K562 (cell line): ENCODE data around the gene CORO1A. TPM values are rescaled to one million over a fixed set of nuclear protein-coding genes. Genes with fewer than 3 reads are reported as not detected.
"Not testable (repeated sequence)": the region's sequence is repeated elsewhere in the genome, so short reads cannot be mapped to it uniquely, and the experiment has no call there.

Source experiments
- ATAC-seq: fragments of 200-7000 bp; cut with Tn5 transposase; 3 replicates; pipeline ENCODE4 v1.9.1; 2020; ENCODE audit warnings: moderate library complexity
- BruUV-seq: library from RNA; stranded (reverse); fragments of 400-500 nt; replicated peaks from 2 replicates; lab custom pipeline; 2021; lab: Mats Ljungman, UMichigan
- CTCF ChIA-PET: fragments of 300-600 bp; formaldehyde crosslinking; extraction: SDS; loops from one replicate; lab custom pipeline; 2021; ENCODE audit warnings: low intra/inter-chr PET ratio; lab: Yijun Ruan, JAX
- POLR2A ChIA-PET: fragments of 300-600, 350-650 bp; sonication (Branson Sonifier 250); formaldehyde crosslinking; extraction: SDS; loops from one replicate; lab custom pipeline; 2021; ENCODE audit warnings: antibody characterized with exemption, inconsistent platforms; lab: Yijun Ruan, JAX
- DNase-seq, 4 experiments: peaks; one replicate each; pipeline versions ENCODE4 v3.0.0 to v3.0.0-alpha.2; 2011 to 2018; ENCODE audit warnings: low spot score in 3 of 4, mixed read lengths in 3 of 4; ENCODE audit errors: extremely low read depth in 1 of 4
- FAIRE-seq: peaks from 2 replicates; lab custom pipeline; 2011; peaks lifted over from hg19 to GRCh38; lab: Jason Lieb, UNC
- H2AFZ ChIP-seq: 2 replicates; pipeline ENCODE4 v1.6.0; 2011; ENCODE audit warnings: low read depth, low read length, control low read depth, inconsistent platforms
- H3K27ac ChIP-seq: fragments of 200-600 bp; 3 replicates; pipeline ENCODE4 v1.8.0; 2011; ENCODE audit warnings: low read depth, mild to moderate bottlenecking, control low read depth, inconsistent platforms, low read length, moderate library complexity, mixed read lengths; ENCODE audit errors: extremely low read depth
- H3K27me3 ChIP-seq, 2 experiments: fragments of 300-600 bp in 1 of 2; 2 replicates in 1 of 2; 3 replicates in 1 of 2; pipeline versions ENCODE4 v1.6.0 to v1.8.0; 2011; ENCODE audit warnings: inconsistent platforms in 2 of 2, low read length in 2 of 2, mild to moderate bottlenecking in 1 of 2, mixed read lengths in 1 of 2, moderate library complexity in 1 of 2; ENCODE audit not compliant: control insufficient read depth in 2 of 2, insufficient read depth in 2 of 2
- H3K36me3 ChIP-seq: fragments of 300-600 bp; 3 replicates; pipeline ENCODE4 v1.8.0; 2011; ENCODE audit warnings: mild to moderate bottlenecking, low read length, inconsistent platforms; ENCODE audit not compliant: control insufficient read depth, insufficient read depth
- H3K4me1 ChIP-seq, 2 experiments: fragments of 200-600 bp in 1 of 2; replicated peaks in 1 of 2; 2 replicates in 1 of 2; 3 replicates in 1 of 2; pipeline versions ENCODE4 v1.5.1 to v1.8.0; 2011; ENCODE audit warnings: inconsistent platforms in 2 of 2, low read length in 2 of 2, mild to moderate bottlenecking in 1 of 2, mixed read lengths in 1 of 2, moderate library complexity in 1 of 2; ENCODE audit not compliant: control insufficient read depth in 2 of 2, insufficient read depth in 2 of 2
- H3K4me2 ChIP-seq: 2 replicates; pipeline ENCODE4 v1.6.1; 2011; ENCODE audit warnings: low read length, control low read depth, inconsistent platforms, mixed read lengths; ENCODE audit not compliant: insufficient read depth
- H3K4me3 ChIP-seq: fragments of 200-600 bp; sonication (generic), shearing (Covaris generic); 2 replicates; pipeline ENCODE4 v1.5.1; 2016; ENCODE audit warnings: control low read depth, inconsistent platforms
- H3K79me2 ChIP-seq: fragments of 200-600 bp; 3 replicates; pipeline ENCODE4 v1.8.0; 2011; ENCODE audit warnings: low read length, inconsistent platforms; ENCODE audit not compliant: control insufficient read depth, insufficient read depth
- H3K9ac ChIP-seq, 2 experiments: 2 replicates each; pipeline versions ENCODE4 v1.6.0 to v1.6.1; 2011; ENCODE audit warnings: low read depth in 2 of 2, low read length in 2 of 2, control low read depth in 1 of 2, inconsistent platforms in 1 of 2, mild to moderate bottlenecking in 1 of 2, mixed read lengths in 1 of 2; ENCODE audit not compliant: insufficient read depth in 1 of 2
- H3K9me1 ChIP-seq: one replicate; pipeline ENCODE4 v1.6.0; 2011; ENCODE audit warnings: inconsistent platforms, mild to moderate bottlenecking, low read length, moderate library complexity; ENCODE audit not compliant: control insufficient read depth, insufficient read depth
- H3K9me3 ChIP-seq: replicated peaks from 2 replicates; pipeline ENCODE4 v1.5.1; 2011; ENCODE audit warnings: low read depth, low read length, inconsistent platforms; ENCODE audit not compliant: control insufficient read depth, insufficient read depth
- H4K20me1 ChIP-seq: replicated peaks from 2 replicates; pipeline ENCODE4 v1.6.1; 2011; ENCODE audit warnings: low read length, inconsistent platforms, mixed read lengths; ENCODE audit not compliant: control insufficient read depth, insufficient read depth
- WGBS: fragments of 100-300 bp; shearing (Covaris generic); methylation state at CpG from one replicate; pipeline ENCODE4 v1.1.6; 2016; ENCODE audit warnings: low coverage, mixed read lengths; ENCODE audit not compliant: insufficient coverage; ENCODE audit errors: missing lambda C conversion rate; 5-methylcytosine and 5-hydroxymethylcytosine counted together
- in situ Hi-C: fragments of 300-500 bp; cut with MboI; formaldehyde crosslinking; loops from 4 replicates; pipeline ENCODE4 v1.15.0; 2018; ENCODE audit warnings: inconsistent platforms, mixed read lengths
- intact Hi-C: fragments of 100-400 bp; cut with micrococcal nuclease; formaldehyde crosslinking; loops from 2 replicates; pipeline ENCODE4 v1.14.2; 2022
- polyA plus RNA-seq, 8 experiments: library from polyadenylated mRNA; depleted of rRNA in 4 of 8; stranded (reverse) in 5 of 8; unstranded in 3 of 8; fragments of >200 nt; fragmentation: Nextera tagmentation in 2 of 8; fragmentation: Illumina TruSeq in 1 of 8; extraction: Ambion mirVana in 2 of 8; extraction: Trizol in 1 of 8; gene quantifications; 2 replicates each; pipeline versions ENCODE4 v1.2.1 to v1.2.3, GENCODE V29; 2011 to 2014; ENCODE audit warnings: inconsistent platforms in 1 of 8, missing spikeins in 1 of 8
- small RNA-seq: library from RNA; depleted of rRNA; stranded (forward); fragments of <200 nt; gene quantifications from one replicate; pipeline ENCODE3, GENCODE V24; 2014
- total RNA-seq, 7 experiments: library from RNA; depleted of rRNA in 6 of 7; stranded (reverse); fragments of >200 nt in 6 of 7; fragmentation: Illumina TruSeq in 2 of 7; extraction: Trizol in 2 of 7; gene quantifications; 2 replicates each; pipeline versions ENCODE4 v1.2.1 to v1.2.3, GENCODE V29; 2011 to 2021; ENCODE audit warnings: low replicate concordance in 1 of 7

CORO1A gene
- total and polyA plus RNA-seq, 9 of the 15 experiments (the other 6 are each of a cell fraction or from before 2014, with no cell fraction given), result 0.22 to 23.8 (median 7.6) TPM

- ATAC-seq, H3K4me2 ChIP-seq, H2AFZ ChIP-seq, H3K9ac ChIP-seq, CTCF ChIA-PET, H3K27ac ChIP-seq, POLR2A ChIA-PET, H3K79me2 ChIP-seq, H4K20me1 ChIP-seq, H3K4me3 ChIP-seq, H3K27me3 ChIP-seq, H3K9me1 ChIP-seq, H3K36me3 ChIP-seq, BruUV-seq, intact Hi-C loops, H3K9me3 ChIP-seq, H3K4me1 ChIP-seq, DNase-seq, FAIRE-seq: not testable (repeated sequence)
- 13% methylated on average over 3 of the region's 5 CpGs for WGBS
- in situ Hi-C loops, result loop anchor here (25.0 kb wide), 4 partner anchors 420 to 1730 kb away; partner anchors contain the start of genes APOBR, CLN3, LAT and SULT1A1
These were observed 33.7 kb downstream of the CORO1A start for GRCh38 chr16:30217082-30217481.

Small RNA genes lying within 50 kb of the gene (small RNA-seq; reads per million reads assigned to genes)
- not detected for gene AC106782.4

Other genes with a start within 250 kb of the CORO1A start
Only the 7 nearest of the 24 such genes appear.
- gene YPEL3, start 87.4 kb upstream of the CORO1A start, total RNA-seq (2014; rRNA removed), result 3.0 and 4.6 TPM in 2 replicates
- gene YPEL3, start 87.4 kb upstream of the CORO1A start, total RNA-seq (2014; rRNA removed; fragmentation: Illumina TruSeq; extraction: Trizol), result 1.0 and 1.8 TPM in 2 replicates
- 1.1 and 1.3 TPM in 2 replicates for gene YPEL3, start 87.4 kb upstream of the CORO1A start, total RNA-seq (2015; rRNA removed; fragmentation: Illumina TruSeq; extraction: Trizol)
- 5.7 and 6.7 TPM in 2 replicates for gene YPEL3, start 87.4 kb upstream of the CORO1A start, total RNA-seq (2021)
- 3.9 and 6.8 TPM in 2 replicates for gene YPEL3, start 87.4 kb upstream of the CORO1A start, polyA plus RNA-seq (2011; rRNA removed)
- 2.9 and 4.4 TPM in 2 replicates for gene YPEL3, start 87.4 kb upstream of the CORO1A start, polyA plus RNA-seq (2014; fragmentation: Illumina TruSeq; extraction: Trizol)
- gene YPEL3, start 87.4 kb upstream of the CORO1A start, polyA plus RNA-seq (2014; fragmentation: Nextera tagmentation; extraction: Ambion mirVana), result under 1 TPM; 0.41 to 0.42 TPM
- gene YPEL3, start 87.4 kb upstream of the CORO1A start, polyA plus RNA-seq (2014; rRNA removed), result 8.6 and 15.0 TPM in 2 replicates
- 0.90 and 0.91 TPM in 2 replicates for gene GDPD3, start 70.1 kb upstream of the CORO1A start, total RNA-seq (2014; rRNA removed)
- 0.47 and 0.54 TPM in 2 replicates for gene GDPD3, start 70.1 kb upstream of the CORO1A start, total RNA-seq (2014; rRNA removed; fragmentation: Illumina TruSeq; extraction: Trizol)
- 1.1 TPM in 2 replicates for gene GDPD3, start 70.1 kb upstream of the CORO1A start, total RNA-seq (2015; rRNA removed; fragmentation: Illumina TruSeq; extraction: Trizol)
- 1.7 and 3.9 TPM in 2 replicates for gene GDPD3, start 70.1 kb upstream of the CORO1A start, total RNA-seq (2021)
- 1.9 and 2.5 TPM in 2 replicates for gene GDPD3, start 70.1 kb upstream of the CORO1A start, polyA plus RNA-seq (2011; rRNA removed)
- 1.0 and 1.3 TPM in 2 replicates for gene GDPD3, start 70.1 kb upstream of the CORO1A start, polyA plus RNA-seq (2014; fragmentation: Illumina TruSeq; extraction: Trizol)
- gene GDPD3, start 70.1 kb upstream of the CORO1A start, polyA plus RNA-seq (2014; fragmentation: Nextera tagmentation; extraction: Ambion mirVana), result 1 to 10 TPM in 1 of 2 experiments, under 1 TPM in 1; 0.51 to 1.4 TPM
- 1.2 and 1.7 TPM in 2 replicates for gene GDPD3, start 70.1 kb upstream of the CORO1A start, polyA plus RNA-seq (2014; rRNA removed)
- 15.7 and 38.0 TPM in 2 replicates for gene MAPK3, start 60.4 kb upstream of the CORO1A start, total RNA-seq (2014; rRNA removed)
- gene MAPK3, start 60.4 kb upstream of the CORO1A start, total RNA-seq (2014; rRNA removed; fragmentation: Illumina TruSeq; extraction: Trizol), result 11.3 and 12.0 TPM in 2 replicates
- 13.3 and 13.9 TPM in 2 replicates for gene MAPK3, start 60.4 kb upstream of the CORO1A start, total RNA-seq (2015; rRNA removed; fragmentation: Illumina TruSeq; extraction: Trizol)
- gene MAPK3, start 60.4 kb upstream of the CORO1A start, total RNA-seq (2021), result 41.2 and 44.5 TPM in 2 replicates
- gene MAPK3, start 60.4 kb upstream of the CORO1A start, polyA plus RNA-seq (2011; rRNA removed), result 44.0 and 70.0 TPM in 2 replicates
- 46.6 and 55.3 TPM in 2 replicates for gene MAPK3, start 60.4 kb upstream of the CORO1A start, polyA plus RNA-seq (2014; fragmentation: Illumina TruSeq; extraction: Trizol)
- 1 to 10 TPM; 1.0 to 1.9 TPM for gene MAPK3, start 60.4 kb upstream of the CORO1A start, polyA plus RNA-seq (2014; fragmentation: Nextera tagmentation; extraction: Ambion mirVana)
- gene MAPK3, start 60.4 kb upstream of the CORO1A start, polyA plus RNA-seq (2014; rRNA removed), result 23.4 and 33.8 TPM in 2 replicates
- gene BOLA2B, start 10.1 kb downstream of the CORO1A start, total RNA-seq (2014; rRNA removed), result 72.1 and 88.6 TPM in 2 replicates
- 117 and 181 TPM in 2 replicates for gene BOLA2B, start 10.1 kb downstream of the CORO1A start, total RNA-seq (2014; rRNA removed; fragmentation: Illumina TruSeq; extraction: Trizol)
- gene BOLA2B, start 10.1 kb downstream of the CORO1A start, total RNA-seq (2015; rRNA removed; fragmentation: Illumina TruSeq; extraction: Trizol), result 200 and 209 TPM in 2 replicates
- gene BOLA2B, start 10.1 kb downstream of the CORO1A start, total RNA-seq (2021), result 259 and 310 TPM in 2 replicates
- 43.9 and 49.0 TPM in 2 replicates for gene BOLA2B, start 10.1 kb downstream of the CORO1A start, polyA plus RNA-seq (2011; rRNA removed)
- 87.3 and 150 TPM in 2 replicates for gene BOLA2B, start 10.1 kb downstream of the CORO1A start, polyA plus RNA-seq (2014; fragmentation: Illumina TruSeq; extraction: Trizol)
- 100 to 1,000 TPM; 158 to 195 TPM for gene BOLA2B, start 10.1 kb downstream of the CORO1A start, polyA plus RNA-seq (2014; fragmentation: Nextera tagmentation; extraction: Ambion mirVana)
- gene BOLA2B, start 10.1 kb downstream of the CORO1A start, polyA plus RNA-seq (2014; rRNA removed), result 159 and 613 TPM in 2 replicates
- gene SLX1A, start 10.3 kb downstream of the CORO1A start, total RNA-seq (2014; rRNA removed), result 72.3 and 86.5 TPM in 2 replicates
- gene SLX1A, start 10.3 kb downstream of the CORO1A start, total RNA-seq (2014; rRNA removed; fragmentation: Illumina TruSeq; extraction: Trizol), result 10.9 and 11.6 TPM in 2 replicates
- 18.4 and 21.0 TPM in 2 replicates for gene SLX1A, start 10.3 kb downstream of the CORO1A start, total RNA-seq (2015; rRNA removed; fragmentation: Illumina TruSeq; extraction: Trizol)
- 48.1 and 52.5 TPM in 2 replicates for gene SLX1A, start 10.3 kb downstream of the CORO1A start, total RNA-seq (2021)
- gene SLX1A, start 10.3 kb downstream of the CORO1A start, polyA plus RNA-seq (2011; rRNA removed), result 6.9 and 13.2 TPM in 2 replicates
- gene SLX1A, start 10.3 kb downstream of the CORO1A start, polyA plus RNA-seq (2014; fragmentation: Illumina TruSeq; extraction: Trizol), result 7.9 and 8.5 TPM in 2 replicates
- gene SLX1A, start 10.3 kb downstream of the CORO1A start, polyA plus RNA-seq (2014; fragmentation: Nextera tagmentation; extraction: Ambion mirVana), result 1 to 10 TPM; 2.3 to 2.5 TPM
- gene SLX1A, start 10.3 kb downstream of the CORO1A start, polyA plus RNA-seq (2014; rRNA removed), result 39.3 and 44.5 TPM in 2 replicates
- 3.8 and 8.4 TPM in 2 replicates for gene SULT1A3, start 15.7 kb downstream of the CORO1A start, total RNA-seq (2014; rRNA removed)
- 2.4 and 3.9 TPM in 2 replicates for gene SULT1A3, start 15.7 kb downstream of the CORO1A start, total RNA-seq (2014; rRNA removed; fragmentation: Illumina TruSeq; extraction: Trizol)
- 7.3 and 8.6 TPM in 2 replicates for gene SULT1A3, start 15.7 kb downstream of the CORO1A start, total RNA-seq (2015; rRNA removed; fragmentation: Illumina TruSeq; extraction: Trizol)
- 4.7 and 10.6 TPM in 2 replicates for gene SULT1A3, start 15.7 kb downstream of the CORO1A start, total RNA-seq (2021)
- gene SULT1A3, start 15.7 kb downstream of the CORO1A start, polyA plus RNA-seq (2011; rRNA removed), result 7.5 and 9.7 TPM in 2 replicates
- gene SULT1A3, start 15.7 kb downstream of the CORO1A start, polyA plus RNA-seq (2014; fragmentation: Illumina TruSeq; extraction: Trizol), result 17.8 and 18.0 TPM in 2 replicates
- gene SULT1A3, start 15.7 kb downstream of the CORO1A start, polyA plus RNA-seq (2014; fragmentation: Nextera tagmentation; extraction: Ambion mirVana), result 1 to 10 TPM; 5.0 to 7.1 TPM
- 7.7 and 8.3 TPM in 2 replicates for gene SULT1A3, start 15.7 kb downstream of the CORO1A start, polyA plus RNA-seq (2014; rRNA removed)
- gene NPIPB13, start 64.9 kb downstream of the CORO1A start, total RNA-seq (2014; rRNA removed), result 0.65 and 0.77 TPM in 2 replicates
- gene NPIPB13, start 64.9 kb downstream of the CORO1A start, total RNA-seq (2014; rRNA removed; fragmentation: Illumina TruSeq; extraction: Trizol), result 2.9 and 3.9 TPM in 2 replicates
- gene NPIPB13, start 64.9 kb downstream of the CORO1A start, total RNA-seq (2015; rRNA removed; fragmentation: Illumina TruSeq; extraction: Trizol), result 1.8 and 3.1 TPM in 2 replicates
- gene NPIPB13, start 64.9 kb downstream of the CORO1A start, total RNA-seq (2021), result 8.2 and 9.4 TPM in 2 replicates
- gene NPIPB13, start 64.9 kb downstream of the CORO1A start, polyA plus RNA-seq (2011; rRNA removed), result 2.7 and 5.8 TPM in 2 replicates
- 2.5 and 3.3 TPM in 2 replicates for gene NPIPB13, start 64.9 kb downstream of the CORO1A start, polyA plus RNA-seq (2014; fragmentation: Illumina TruSeq; extraction: Trizol)
- under 1 TPM; 0.31 to 0.76 TPM for gene NPIPB13, start 64.9 kb downstream of the CORO1A start, polyA plus RNA-seq (2014; fragmentation: Nextera tagmentation; extraction: Ambion mirVana)
- gene NPIPB13, start 64.9 kb downstream of the CORO1A start, polyA plus RNA-seq (2014; rRNA removed), result 4.4 and 10.1 TPM in 2 replicates